GM10266 (cell line): ENCODE measurements around the gene SLITRK6.
"Not testable (repeated sequence)": the region's sequence is repeated elsewhere in the genome, so short reads cannot be mapped to it uniquely, and the experiment has no call there.

Source experiments
- DNase-seq: peaks from one replicate; pipeline ENCODE4 v3.0.0; 2012; ENCODE audit errors: extremely low spot score
- TF ChIP-seq, protein P1 (sequence below): IDR thresholded peaks from 2 replicates; pipeline ENCODE4 v1.5.1; 2012; ENCODE audit warnings: mild to moderate bottlenecking, low read depth; ENCODE audit not compliant: control insufficient read depth, insufficient read depth; ENCODE audit errors: missing control alignments

The SLITRK6 gene

GRCh38 chr13:85797311-85797710, 1.9 kb downstream of the SLITRK6 start:
- no peak for DNase-seq
- TF ChIP-seq, protein P1, sequence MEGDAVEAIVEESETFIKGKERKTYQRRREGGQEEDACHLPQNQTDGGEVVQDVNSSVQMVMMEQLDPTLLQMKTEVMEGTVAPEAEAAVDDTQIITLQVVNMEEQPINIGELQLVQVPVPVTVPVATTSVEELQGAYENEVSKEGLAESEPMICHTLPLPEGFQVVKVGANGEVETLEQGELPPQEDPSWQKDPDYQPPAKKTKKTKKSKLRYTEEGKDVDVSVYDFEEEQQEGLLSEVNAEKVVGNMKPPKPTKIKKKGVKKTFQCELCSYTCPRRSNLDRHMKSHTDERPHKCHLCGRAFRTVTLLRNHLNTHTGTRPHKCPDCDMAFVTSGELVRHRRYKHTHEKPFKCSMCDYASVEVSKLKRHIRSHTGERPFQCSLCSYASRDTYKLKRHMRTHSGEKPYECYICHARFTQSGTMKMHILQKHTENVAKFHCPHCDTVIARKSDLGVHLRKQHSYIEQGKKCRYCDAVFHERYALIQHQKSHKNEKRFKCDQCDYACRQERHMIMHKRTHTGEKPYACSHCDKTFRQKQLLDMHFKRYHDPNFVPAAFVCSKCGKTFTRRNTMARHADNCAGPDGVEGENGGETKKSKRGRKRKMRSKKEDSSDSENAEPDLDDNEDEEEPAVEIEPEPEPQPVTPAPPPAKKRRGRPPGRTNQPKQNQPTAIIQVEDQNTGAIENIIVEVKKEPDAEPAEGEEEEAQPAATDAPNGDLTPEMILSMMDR = no peak

- TF ChIP-seq, protein P1 = no peak
- no peak for DNase-seq
Measured at GRCh38 chr13:85785205-85785604, 14.0 kb downstream of the SLITRK6 start.

- TF ChIP-seq, protein P1 = no peak
- DNase-seq = no peak
Measured at GRCh38 chr13:85772367-85772766, 26.9 kb downstream of the SLITRK6 start.

GRCh38 chr13:85771856-85772255, 27.4 kb downstream of the SLITRK6 start:
- TF ChIP-seq, protein P1 = no peak
- DNase-seq = no peak

DNA sequence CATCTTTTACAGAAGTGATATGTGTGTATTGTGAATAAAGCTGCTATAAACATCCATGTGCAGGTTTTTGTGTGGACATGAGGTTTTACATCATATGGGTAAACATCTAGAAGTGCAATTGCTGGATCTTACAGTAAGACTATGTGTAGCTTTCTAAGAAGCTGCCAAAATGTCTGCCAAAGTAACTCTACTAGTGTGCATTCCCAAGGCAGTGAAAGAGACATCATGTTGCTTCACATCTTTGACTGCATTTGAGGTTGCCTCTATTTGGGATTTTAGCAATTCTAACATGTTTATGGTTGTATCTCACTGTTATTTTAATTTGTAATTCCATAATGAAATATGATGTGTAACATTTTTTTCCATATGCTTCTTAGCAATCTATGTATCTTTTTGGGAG, 30.3 kb downstream of the SLITRK6 start:
- TF ChIP-seq, protein P1 = no peak
- DNase-seq = no peak

DNA sequence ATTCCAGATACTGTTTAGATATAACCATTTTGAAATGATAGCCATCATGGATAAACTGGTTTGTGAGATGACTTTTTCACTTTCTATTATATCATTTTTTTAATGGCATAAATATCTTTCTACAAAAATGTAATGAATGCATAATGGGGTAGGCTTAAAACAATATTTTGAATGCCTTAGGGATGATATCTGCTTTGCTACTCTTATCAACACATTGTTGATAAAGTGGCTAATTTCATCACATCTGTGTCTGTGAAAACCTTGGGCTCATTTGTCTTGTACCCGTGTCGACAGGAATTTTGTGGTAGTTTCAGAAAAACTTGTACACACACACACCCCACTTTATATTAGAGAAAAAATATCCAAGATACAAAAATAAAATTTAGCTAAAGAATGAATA, 44.1 kb downstream of the SLITRK6 start:
- TF ChIP-seq, protein P1 = no peak

GRCh38 chr13:85743201-85743770, 55.9 kb downstream of the SLITRK6 start:
- not testable (repeated sequence) for DNase-seq

More for the DNA sequence above, 44.1 kb downstream of the SLITRK6 start:
- no peak for DNase-seq
